ENCODE data around the gene PDCD10.

The PDCD10 gene

GRCh38 chr3:167735233-167736138, 794 bp upstream of the PDCD10 start, which contains the start of gene SERPINI1:
SERPINI1 (plus strand) TSS chr3:167735721; CDS start chr3:167789129, 53,408 bp downstream.
- DNase-seq (ENCODE audit: low read depth) = peak; percentile 73

GRCh38 chr3:167733961-167734497, 663 bp downstream of the PDCD10 start:
- DNase-seq (ENCODE audit: low read depth) = no peak

- DNase-seq (ENCODE audit: low read depth) = no peak
These were observed 2.2 kb downstream of the PDCD10 start for GRCh38 chr3:167732313-167733065.

DNA sequence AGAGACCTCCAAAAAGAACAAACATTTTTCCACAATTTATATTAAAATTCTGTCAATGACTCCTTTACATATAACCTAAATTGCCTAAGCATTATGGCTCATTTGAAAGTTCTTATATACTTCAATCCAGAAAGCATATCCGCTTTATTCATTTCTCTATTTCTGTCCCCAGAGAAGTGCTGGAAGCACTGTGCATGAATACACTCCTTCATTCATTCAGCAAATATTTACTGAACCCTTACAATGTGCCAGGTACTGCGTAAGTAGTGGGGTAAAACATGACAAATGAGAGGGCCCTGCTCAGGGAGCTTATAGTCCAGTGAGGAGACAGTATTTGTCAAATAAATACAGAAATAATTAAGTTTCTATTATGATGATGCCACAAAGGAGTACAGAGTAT, 3.3 kb downstream of the PDCD10 start:
- no peak for DNase-seq (ENCODE audit: low read depth)

DNA sequence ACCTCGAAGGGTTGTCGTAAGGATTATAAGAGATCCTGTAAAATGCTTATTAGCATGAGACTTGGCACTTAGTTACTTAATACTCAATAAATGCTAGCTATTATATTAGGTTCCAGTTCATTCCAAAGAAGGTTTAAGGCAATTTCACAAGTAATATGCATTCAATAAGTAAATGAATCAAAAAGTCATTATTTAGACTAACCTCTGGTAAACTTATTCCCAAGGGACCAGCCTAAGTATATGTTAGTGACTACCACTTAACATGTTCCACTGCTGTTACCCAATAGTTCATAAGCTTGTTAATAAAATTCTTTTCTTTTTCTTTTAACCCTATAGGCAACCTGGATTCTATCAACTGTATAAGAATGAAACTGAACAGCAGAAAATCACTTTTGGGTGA, 5.1 kb downstream of the PDCD10 start:
- DNase-seq (ENCODE audit: low read depth) = no peak

DNA sequence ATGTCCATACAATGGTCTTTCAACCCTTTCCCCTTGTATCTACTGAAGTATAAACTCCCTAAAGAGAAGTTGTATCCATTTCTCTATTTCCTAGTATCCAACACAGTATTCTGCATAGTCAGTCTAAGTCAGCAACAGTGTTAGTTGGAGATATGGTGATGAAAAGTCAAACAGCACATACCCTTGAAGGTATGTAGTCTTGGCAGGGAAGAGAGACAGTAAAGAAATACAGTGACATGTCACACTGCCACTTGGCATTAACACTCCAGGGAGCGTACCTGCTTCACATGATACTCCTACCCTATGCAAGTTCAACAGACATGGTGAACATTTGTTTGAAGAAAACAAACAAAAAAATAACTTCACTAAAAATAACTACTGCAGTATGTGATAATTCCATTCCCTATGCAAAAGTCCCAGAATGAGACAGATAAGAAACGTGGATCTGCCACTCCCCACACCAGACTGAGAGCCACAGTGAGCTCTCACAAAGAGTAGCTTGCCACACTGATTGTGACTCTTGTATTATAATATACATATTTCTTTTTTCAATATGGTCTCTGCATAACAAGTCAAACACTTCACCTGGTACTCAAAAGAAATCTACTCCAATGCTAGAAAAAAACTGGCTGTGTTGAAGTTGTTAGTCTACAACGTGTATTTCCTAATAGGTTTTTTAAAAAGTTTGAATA, 5.9 kb downstream of the PDCD10 start:
- DNase-seq (ENCODE audit: low read depth) = no peak

DNA sequence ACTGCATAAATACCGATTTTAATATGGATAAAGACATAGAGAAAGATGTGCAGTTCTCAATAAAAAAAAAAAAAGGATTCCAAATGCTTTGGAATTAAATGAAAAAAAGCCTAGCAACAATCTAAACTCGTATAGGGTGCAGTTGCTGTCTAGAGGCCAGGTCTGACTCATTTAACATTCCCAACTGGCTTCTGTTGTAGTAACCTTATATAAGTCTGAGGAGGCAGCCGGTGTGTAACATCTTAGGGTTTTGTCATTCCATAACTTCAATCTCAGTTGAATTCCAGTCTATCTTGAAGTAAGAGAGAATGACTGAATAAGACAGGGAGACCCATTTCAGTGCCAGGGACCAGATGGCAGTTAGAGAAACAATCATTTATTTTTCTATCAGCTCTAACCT, 6.5 kb downstream of the PDCD10 start:
- DNase-seq (ENCODE audit: low read depth) = no peak

DNA sequence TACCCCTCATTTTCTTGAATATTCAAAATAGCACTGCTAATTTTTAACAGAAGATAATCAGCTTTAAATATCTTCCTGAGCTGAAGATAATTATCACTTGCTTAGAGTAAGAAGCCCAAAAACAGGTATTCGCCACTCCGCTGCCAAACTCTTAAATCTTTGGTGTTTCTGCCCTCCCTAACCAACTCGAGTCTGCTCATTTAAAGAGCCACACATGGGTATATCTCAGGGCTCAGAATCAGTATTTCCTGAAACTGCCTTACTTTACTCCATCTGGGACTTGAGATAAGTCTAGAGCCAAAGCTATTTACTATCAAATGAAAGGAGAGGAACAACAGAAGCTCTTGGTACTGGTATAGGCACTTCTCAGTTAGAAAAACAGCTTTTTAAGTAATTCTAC, 10.8 kb downstream of the PDCD10 start:
- no peak for DNase-seq (ENCODE audit: low read depth)

DNA sequence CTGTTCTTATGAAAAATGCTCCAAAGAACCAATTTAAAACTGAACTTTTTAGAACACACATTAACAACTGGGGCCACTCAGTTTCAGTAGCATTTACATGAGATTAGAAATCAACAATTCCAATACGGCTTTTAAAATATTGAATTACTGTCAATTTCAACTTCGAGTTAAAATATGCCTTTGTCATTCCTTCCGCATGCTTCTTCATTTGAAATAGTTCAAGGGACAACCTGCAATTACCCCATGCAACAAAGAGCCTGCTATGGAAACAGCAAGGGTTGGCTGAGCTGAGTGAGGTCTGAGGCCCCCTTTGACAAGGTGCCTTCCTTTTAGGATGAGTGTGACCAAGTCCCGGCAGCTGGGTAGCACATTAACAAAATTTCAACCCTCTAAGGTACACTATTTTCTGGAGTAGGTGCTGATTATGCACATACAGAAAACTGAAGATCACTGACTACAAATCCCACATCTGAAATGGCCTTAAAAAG, 11.6 kb downstream of the PDCD10 start:
- no peak for DNase-seq (ENCODE audit: low read depth)

- no peak for DNase-seq (ENCODE audit: low read depth)
These were observed 16.1 kb downstream of the PDCD10 start for GRCh38 chr3:167718582-167718981.

- DNase-seq (ENCODE audit: low read depth) = no peak
These were observed 17.8 kb downstream of the PDCD10 start for GRCh38 chr3:167716920-167717319.

DNA sequence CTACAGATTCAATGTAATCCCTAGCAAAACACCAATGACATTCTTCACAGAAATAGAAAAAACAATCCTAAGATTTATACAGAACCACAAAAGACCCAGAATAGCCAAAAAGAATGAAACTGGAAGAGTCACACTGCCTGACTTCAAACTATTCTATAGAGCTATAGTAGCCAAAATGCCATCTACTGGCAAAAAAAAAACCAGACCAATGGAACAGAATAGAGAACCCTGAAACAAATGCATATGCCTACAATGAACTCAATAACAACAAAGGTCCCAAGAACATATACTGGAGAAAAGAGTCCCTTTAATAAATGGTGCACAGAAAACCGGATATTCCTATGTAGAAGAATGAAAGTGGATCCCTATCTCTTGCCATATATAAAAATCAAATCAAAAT, 19.8 kb downstream of the PDCD10 start:
- DNase-seq (ENCODE audit: low read depth) = no peak

DNA sequence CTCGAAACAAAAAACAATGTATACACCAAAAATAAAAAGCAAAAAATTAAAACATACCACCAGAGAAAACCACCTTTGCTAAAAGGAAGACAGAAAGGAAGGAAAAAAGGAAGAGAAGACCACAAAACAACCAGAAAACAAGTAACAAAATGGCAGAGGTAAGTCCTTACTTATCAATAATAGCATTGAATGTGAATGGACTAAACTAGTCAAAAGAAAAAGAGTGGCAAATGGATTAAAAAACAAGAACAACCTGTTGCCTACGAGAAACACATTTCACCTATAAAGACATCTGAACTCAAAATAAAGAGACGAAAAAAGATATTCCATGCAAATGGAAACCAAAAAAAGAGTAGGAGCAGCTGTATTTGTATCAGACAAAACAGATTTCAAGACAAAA, 22.2 kb downstream of the PDCD10 start:
- no peak for DNase-seq (ENCODE audit: low read depth)

DNA sequence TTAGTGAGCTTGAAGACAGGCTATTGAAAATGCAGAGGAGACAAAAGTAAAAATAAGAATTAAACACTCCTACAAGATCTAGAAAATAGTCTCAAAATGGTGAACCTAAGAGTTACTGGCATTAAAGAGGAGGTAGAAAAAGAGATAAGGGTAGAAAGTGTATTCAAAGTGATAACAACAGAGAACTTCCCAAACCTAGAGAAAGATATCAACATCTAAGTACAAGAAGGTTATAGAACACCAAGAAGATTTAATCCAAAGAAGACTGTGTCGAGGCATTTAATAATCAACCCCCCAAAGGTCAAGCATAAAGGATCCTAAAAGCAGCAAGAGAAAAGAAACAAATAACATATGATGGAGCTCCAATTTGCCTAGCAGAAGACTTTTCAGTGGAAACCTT, 23.3 kb downstream of the PDCD10 start:
- DNase-seq (ENCODE audit: low read depth) = no peak

DNA sequence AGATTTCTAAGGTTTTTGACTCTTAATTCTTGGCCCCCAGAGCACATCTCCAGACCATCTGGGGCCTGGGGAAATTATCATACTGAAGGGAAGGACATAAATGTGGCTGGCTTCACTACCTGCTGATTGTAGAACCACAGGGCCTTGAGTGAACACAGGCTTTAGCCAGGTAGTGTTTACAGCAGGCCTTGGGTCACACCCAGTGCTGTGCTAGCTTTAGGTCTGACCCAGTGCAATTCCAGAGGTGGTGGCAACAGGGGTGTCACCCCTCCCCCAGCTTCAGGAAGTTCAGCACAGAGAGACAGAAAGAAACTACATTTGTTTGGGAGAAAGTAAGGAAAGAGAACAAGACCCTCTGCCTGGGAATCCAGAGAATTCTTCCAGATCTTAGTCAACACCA, 24.1 kb downstream of the PDCD10 start:
- no peak for DNase-seq (ENCODE audit: low read depth)

DNA sequence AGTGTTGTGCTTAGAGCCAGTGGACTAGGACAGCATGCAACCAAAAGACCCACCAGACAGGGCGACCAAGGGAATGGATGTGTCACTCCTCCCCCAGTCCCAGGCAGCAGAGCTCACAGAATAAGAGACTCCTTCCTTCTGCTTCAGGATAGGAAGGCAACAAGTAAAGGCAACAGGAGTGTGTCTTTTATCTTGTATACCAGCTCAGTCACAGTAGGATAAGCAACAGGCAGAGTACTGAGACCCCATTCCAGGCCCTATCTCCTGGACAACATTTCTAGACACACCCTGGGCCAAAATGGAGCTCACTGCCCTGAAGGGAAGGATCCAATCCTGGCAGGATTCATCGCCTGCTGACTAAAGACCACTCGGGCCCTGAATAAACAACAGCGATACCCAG, 25.0 kb downstream of the PDCD10 start:
- DNase-seq (ENCODE audit: low read depth) = no peak

DNA sequence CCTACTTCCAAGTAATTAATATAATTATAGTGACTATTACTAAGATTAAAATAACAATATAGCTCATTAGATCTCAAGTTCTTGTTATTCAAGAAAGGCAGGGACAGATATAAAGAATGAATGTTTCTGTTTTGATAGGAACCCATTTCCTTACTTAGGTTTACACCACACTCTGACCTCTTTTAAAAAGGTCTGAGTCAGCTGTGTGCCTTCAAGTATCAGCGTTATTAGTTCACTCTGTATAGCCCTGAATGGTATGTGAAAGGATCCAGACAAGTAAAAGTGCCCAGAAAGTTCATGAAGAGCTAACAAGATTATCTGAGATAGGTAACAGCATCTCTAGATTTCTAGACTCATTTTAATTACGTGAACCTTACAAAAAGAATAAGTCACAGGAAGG, 28.9 kb downstream of the PDCD10 start:
- DNase-seq (ENCODE audit: low read depth) = no peak

- DNase-seq (ENCODE audit: low read depth) = no peak
These were observed 33.8 kb downstream of the PDCD10 start for GRCh38 chr3:167700926-167701325.

DNA sequence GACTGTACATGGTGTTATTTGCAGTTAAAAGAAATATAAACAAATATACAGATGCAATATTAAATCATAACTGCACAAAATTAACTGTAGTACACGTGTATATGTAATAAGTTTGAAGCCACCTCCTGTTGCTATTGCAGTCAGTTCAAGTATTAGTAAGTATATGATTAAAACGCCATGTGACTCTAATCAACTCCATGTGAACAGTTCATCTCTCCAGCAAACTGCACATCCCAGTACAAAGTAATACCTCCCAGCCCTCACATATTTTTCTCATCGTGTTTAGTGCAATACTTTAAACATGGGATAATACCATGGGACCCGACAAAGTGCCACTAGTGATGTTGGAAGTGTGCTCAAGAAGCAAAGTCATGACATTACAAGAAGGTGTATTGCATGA, 34.6 kb downstream of the PDCD10 start:
- DNase-seq (ENCODE audit: low read depth) = no peak

- no peak for DNase-seq (ENCODE audit: low read depth)
These were observed 40.6 kb downstream of the PDCD10 start for GRCh38 chr3:167694121-167694520.

DNA sequence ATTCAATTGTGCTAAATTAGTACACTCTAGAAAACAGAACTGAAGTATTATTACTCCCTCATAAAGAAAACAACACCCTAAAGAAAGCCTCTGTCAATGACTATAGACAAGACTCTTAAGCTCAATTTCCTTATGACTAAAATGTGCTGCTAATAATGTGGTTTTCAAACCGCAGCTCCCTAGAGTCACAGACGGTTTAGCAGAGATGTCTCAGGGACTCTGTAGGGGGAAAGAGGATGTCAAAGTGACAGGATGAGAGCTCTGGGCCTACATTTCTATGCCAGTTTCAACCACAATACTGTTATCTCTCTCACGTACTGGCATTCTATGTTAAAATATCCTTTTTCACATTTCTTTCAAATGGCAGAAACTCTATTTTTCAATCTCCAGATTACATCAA, 43.3 kb downstream of the PDCD10 start:
- DNase-seq (ENCODE audit: low read depth) = peak; percentile 20

GRCh38 chr3:167684388-167684993, 50.2 kb downstream of the PDCD10 start:
- DNase-seq (ENCODE audit: low read depth) = peak; percentile 35

All from activated T-cell treated with anti-CD3 and anti-CD28 coated beads for 24 hours (primary cell).